HepG2 (cell line): ENCODE data around the gene TTC23L. TPM values are rescaled to one million over a fixed set of nuclear protein-coding genes. Genes with fewer than 3 reads are reported as not detected.

Experiments used
- CCAR2 ChIP-seq: fragments of 200-400 bp; formaldehyde crosslinking; optimal IDR thresholded peaks from 2 replicates; pipeline ENCODE3; 2018; ENCODE audit warnings: low read depth, mild to moderate bottlenecking, low read length, moderate library complexity
- CREM ChIP-seq, 2 experiments: sonication (generic) in 1 of 2; formaldehyde crosslinking in 1 of 2; IDR thresholded peaks; 2 replicates each; pipeline versions ENCODE4 v1.4.0 to v1.6.1; 2016 to 2020; ENCODE audit warnings: antibody characterized with exemption in 1 of 2, mild to moderate bottlenecking in 1 of 2, missing genetic modification reagents in 1 of 2
- DMAP1 ChIP-seq: IDR thresholded peaks from 2 replicates; pipeline ENCODE4 v1.6.1; 2016
- HCFC1 ChIP-seq: fragments of 150-350 bp; IDR thresholded peaks from 2 replicates; pipeline ENCODE4 v1.6.1; 2014; ENCODE audit warnings: low read depth, low read length
- HNRNPUL1 ChIP-seq: fragments of 200-400 bp; formaldehyde crosslinking; IDR thresholded peaks from 2 replicates; pipeline ENCODE4 v1.6.1; 2017; ENCODE audit warnings: low read depth, mild to moderate bottlenecking, low read length, moderate library complexity
- ISL2 ChIP-seq: sonication (generic); formaldehyde crosslinking; IDR thresholded peaks from 2 replicates; pipeline ENCODE4 v1.5.0; 2020; ENCODE audit warnings: missing genetic modification reagents
- KLF6 ChIP-seq: IDR thresholded peaks from 2 replicates; pipeline ENCODE4 v1.8.0; 2016; ENCODE audit warnings: missing biosample characterization, missing genetic modification reagents
- NAIF1 ChIP-seq: sonication (generic); formaldehyde crosslinking; IDR thresholded peaks from 2 replicates; pipeline ENCODE4 v1.5.0; 2020; ENCODE audit warnings: mild to moderate bottlenecking, missing genetic modification reagents, borderline replicate concordance
- RFX5 ChIP-seq: IDR thresholded peaks from 2 replicates; pipeline ENCODE4 v1.6.1; 2011; ENCODE audit warnings: low read depth, low read length, improper control_type of control experiment
- SMARCE1 ChIP-seq: fragments of 450-650 bp; IDR thresholded peaks from 2 replicates; pipeline ENCODE4 v1.6.1; 2017; ENCODE audit warnings: borderline replicate concordance
- ZBTB3 ChIP-seq: sonication (generic); formaldehyde crosslinking; IDR thresholded peaks from 2 replicates; pipeline ENCODE4 v1.4.0; 2020; ENCODE audit warnings: low read depth, mild to moderate bottlenecking, moderate library complexity, missing genetic modification reagents, borderline replicate concordance
- ZKSCAN8 ChIP-seq: IDR thresholded peaks from 2 replicates; pipeline ENCODE4 v1.6.1; 2016; ENCODE audit warnings: borderline replicate concordance, missing genetic modification reagents, missing compliant biosample characterization
- ZNF282 ChIP-seq: fragments of 450-650 bp; IDR thresholded peaks from 2 replicates; pipeline ENCODE4 v1.6.1; 2018; ENCODE audit not compliant: partially characterized antibody
- ZNF652 ChIP-seq: IDR thresholded peaks from 2 replicates; pipeline ENCODE4 v1.6.1; 2016; ENCODE audit warnings: low read depth, borderline replicate concordance
- ZNF670 ChIP-seq: sonication (generic); formaldehyde crosslinking; IDR thresholded peaks from 2 replicates; pipeline ENCODE4 v1.8.0; 2022; ENCODE audit warnings: mild to moderate bottlenecking, missing genetic modification reagents, borderline replicate concordance
- polyA plus RNA-seq, 8 experiments: library from polyadenylated mRNA; depleted of rRNA in 3 of 8; stranded (reverse) in 7 of 8; unstranded in 1 of 8; fragments of >200 nt; fragmentation: Illumina TruSeq in 4 of 8; extraction: Trizol in 4 of 8; gene quantifications; 2 replicates each; pipeline versions ENCODE4 v1.2.1 to v1.2.3, GENCODE V29; 2011 to 2016; ENCODE audit warnings: low read depth in 4 of 8, missing spikeins in 1 of 8, mixed read lengths in 1 of 8; ENCODE audit not compliant: insufficient read depth in 1 of 8
- total RNA-seq, 5 experiments: library from RNA; depleted of rRNA; stranded (reverse); fragments of >200 nt; fragmentation: Illumina TruSeq; extraction: Trizol; gene quantifications; 2 replicates each; pipeline ENCODE4 v1.2.3, GENCODE V29; 2016; ENCODE audit warnings: low read depth in 1 of 5
- TF ChIP-seq, protein P1 (sequence below): sonication (generic); formaldehyde crosslinking; IDR thresholded peaks from 2 replicates; pipeline ENCODE4 v1.4.0; 2020; ENCODE audit warnings: missing genetic modification reagents
- TF ChIP-seq, protein P2 (sequence below): conservative IDR thresholded peaks from 2 replicates; pipeline ENCODE4 v1.6.1; 2018; ENCODE audit warnings: missing genetic modification reagents
- TF ChIP-seq, protein P3 (sequence below): sonication (generic); formaldehyde crosslinking; IDR thresholded peaks from 2 replicates; pipeline ENCODE4 v1.5.0; 2020; ENCODE audit warnings: mild to moderate bottlenecking, low read depth, missing genetic modification reagents, borderline replicate concordance
- TF ChIP-seq, protein P4 (sequence below): sonication (generic); formaldehyde crosslinking; IDR thresholded peaks from 2 replicates; pipeline ENCODE4 v1.8.1; 2023; ENCODE audit warnings: mild to moderate bottlenecking, inconsistent platforms, moderate library complexity, missing genetic modification reagents, borderline replicate concordance
- TF ChIP-seq, protein P5 (sequence below): sonication (generic); formaldehyde crosslinking; IDR thresholded peaks from 2 replicates; pipeline ENCODE4 v1.4.0; 2020; ENCODE audit warnings: missing genetic modification reagents
- TF ChIP-seq, protein P6 (sequence below): sonication (generic); formaldehyde crosslinking; IDR thresholded peaks from 2 replicates; pipeline ENCODE4 v1.5.0; 2020; ENCODE audit warnings: missing genetic modification reagents
- TF ChIP-seq, protein P7 (sequence below): sonication (generic); formaldehyde crosslinking; IDR thresholded peaks from 2 replicates; pipeline ENCODE4 v1.5.0; 2020; ENCODE audit warnings: missing genetic modification reagents
- TF ChIP-seq, protein P8 (sequence below): sonication (generic); formaldehyde crosslinking; IDR thresholded peaks from 2 replicates; pipeline ENCODE4 v1.5.1; 2020; ENCODE audit warnings: missing genetic modification reagents, mild to moderate bottlenecking, borderline replicate concordance

Gene TTC23L
- total and polyA plus RNA-seq, 2 of the 13 experiments (the other 11 are each of a cell fraction or from before 2014, with no cell fraction given) = 0.37 to 1.4 TPM

DNA sequence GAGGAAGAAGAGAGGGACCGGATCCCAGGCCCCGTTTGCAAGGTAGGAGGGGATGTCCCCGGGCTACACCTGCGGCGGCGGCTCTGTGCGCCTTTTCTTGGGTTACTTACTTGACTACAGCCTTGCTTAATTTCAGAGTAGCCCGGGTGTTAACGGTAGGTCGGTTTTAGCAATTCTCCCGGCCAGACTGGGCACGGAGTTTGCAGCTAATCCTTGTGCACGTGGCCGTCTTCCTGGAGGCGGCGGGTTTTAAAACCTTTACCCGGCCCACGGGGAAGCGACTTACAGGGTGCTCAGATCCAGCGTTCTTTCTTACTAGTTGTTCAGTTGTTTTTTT is 76.9 kb downstream of the TTC23L start (continued):
- TF ChIP-seq CCAR2 (no peak), ISL2 (CRISPR knock-in tag) (no peak), ZNF652 (no peak), ZKSCAN8 (CRISPR knock-in tag) (no peak), DMAP1 (CRISPR knock-in tag) (peak; percentile 19; the same call in 1 of the 2 replicates), HNRNPUL1 (no peak), ZNF282 (no peak), NAIF1 (no peak), RFX5 (no peak), KLF6 (0 out of 2 replicates have a peak, but pooled peaks have one; percentile 2), SMARCE1 (no peak), HCFC1 (no peak), CREM (IDR thresholded peaks at IDR 0.05) (no peak), CREM (CRISPR knock-in tag; IDR thresholded peaks at IDR 0.05) (no peak), ZBTB3 (CRISPR knock-in tag) (peak; percentile 52; the same call in 1 of the 2 replicates), ZNF670 (CRISPR knock-in tag) (0 out of 2 replicates have a peak, but pooled peaks have one; percentile 34)
- TF ChIP-seq, protein P1, sequence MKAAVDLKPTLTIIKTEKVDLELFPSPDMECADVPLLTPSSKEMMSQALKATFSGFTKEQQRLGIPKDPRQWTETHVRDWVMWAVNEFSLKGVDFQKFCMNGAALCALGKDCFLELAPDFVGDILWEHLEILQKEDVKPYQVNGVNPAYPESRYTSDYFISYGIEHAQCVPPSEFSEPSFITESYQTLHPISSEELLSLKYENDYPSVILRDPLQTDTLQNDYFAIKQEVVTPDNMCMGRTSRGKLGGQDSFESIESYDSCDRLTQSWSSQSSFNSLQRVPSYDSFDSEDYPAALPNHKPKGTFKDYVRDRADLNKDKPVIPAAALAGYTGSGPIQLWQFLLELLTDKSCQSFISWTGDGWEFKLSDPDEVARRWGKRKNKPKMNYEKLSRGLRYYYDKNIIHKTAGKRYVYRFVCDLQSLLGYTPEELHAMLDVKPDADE (CRISPR knock-in tag) = no peak
- TF ChIP-seq, protein P2, sequence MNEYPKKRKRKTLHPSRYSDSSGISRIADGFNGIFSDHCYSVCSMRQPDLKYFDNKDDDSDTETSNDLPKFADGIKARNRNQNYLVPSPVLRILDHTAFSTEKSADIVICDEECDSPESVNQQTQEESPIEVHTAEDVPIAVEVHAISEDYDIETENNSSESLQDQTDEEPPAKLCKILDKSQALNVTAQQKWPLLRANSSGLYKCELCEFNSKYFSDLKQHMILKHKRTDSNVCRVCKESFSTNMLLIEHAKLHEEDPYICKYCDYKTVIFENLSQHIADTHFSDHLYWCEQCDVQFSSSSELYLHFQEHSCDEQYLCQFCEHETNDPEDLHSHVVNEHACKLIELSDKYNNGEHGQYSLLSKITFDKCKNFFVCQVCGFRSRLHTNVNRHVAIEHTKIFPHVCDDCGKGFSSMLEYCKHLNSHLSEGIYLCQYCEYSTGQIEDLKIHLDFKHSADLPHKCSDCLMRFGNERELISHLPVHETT = no peak
- TF ChIP-seq, protein P3, sequence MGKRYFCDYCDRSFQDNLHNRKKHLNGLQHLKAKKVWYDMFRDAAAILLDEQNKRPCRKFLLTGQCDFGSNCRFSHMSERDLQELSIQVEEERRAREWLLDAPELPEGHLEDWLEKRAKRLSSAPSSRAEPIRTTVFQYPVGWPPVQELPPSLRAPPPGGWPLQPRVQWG = no peak
- TF ChIP-seq, protein P4, sequence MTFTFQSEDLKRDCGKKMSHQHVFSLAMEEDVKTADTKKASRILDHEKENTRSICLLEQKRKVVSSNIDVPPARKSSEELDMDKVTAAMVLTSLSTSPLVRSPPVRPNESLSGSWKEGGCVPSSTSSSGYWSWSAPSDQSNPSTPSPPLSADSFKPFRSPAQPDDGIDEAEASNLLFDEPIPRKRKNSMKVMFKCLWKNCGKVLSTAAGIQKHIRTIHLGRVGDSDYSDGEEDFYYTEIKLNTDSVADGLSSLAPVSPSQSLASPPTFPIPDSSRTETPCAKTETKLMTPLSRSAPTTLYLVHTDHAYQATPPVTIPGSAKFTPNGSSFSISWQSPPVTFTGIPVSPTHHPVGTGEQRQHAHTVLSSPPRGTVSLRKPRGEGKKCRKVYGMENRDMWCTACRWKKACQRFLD (CRISPR knock-in tag) = no peak
- TF ChIP-seq, protein P5, sequence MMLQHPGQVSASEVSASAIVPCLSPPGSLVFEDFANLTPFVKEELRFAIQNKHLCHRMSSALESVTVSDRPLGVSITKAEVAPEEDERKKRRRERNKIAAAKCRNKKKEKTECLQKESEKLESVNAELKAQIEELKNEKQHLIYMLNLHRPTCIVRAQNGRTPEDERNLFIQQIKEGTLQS (CRISPR knock-in tag) = no peak
- TF ChIP-seq, protein P6, sequence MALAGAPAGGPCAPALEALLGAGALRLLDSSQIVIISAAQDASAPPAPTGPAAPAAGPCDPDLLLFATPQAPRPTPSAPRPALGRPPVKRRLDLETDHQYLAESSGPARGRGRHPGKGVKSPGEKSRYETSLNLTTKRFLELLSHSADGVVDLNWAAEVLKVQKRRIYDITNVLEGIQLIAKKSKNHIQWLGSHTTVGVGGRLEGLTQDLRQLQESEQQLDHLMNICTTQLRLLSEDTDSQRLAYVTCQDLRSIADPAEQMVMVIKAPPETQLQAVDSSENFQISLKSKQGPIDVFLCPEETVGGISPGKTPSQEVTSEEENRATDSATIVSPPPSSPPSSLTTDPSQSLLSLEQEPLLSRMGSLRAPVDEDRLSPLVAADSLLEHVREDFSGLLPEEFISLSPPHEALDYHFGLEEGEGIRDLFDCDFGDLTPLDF (CRISPR knock-in tag) = no peak
- TF ChIP-seq, protein P7, sequence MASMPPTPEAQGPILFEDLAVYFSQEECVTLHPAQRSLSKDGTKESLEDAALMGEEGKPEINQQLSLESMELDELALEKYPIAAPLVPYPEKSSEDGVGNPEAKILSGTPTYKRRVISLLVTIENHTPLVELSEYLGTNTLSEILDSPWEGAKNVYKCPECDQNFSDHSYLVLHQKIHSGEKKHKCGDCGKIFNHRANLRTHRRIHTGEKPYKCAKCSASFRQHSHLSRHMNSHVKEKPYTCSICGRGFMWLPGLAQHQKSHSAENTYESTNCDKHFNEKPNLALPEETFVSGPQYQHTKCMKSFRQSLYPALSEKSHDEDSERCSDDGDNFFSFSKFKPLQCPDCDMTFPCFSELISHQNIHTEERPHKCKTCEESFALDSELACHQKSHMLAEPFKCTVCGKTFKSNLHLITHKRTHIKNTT (CRISPR knock-in tag) = no peak
- TF ChIP-seq, protein P8, sequence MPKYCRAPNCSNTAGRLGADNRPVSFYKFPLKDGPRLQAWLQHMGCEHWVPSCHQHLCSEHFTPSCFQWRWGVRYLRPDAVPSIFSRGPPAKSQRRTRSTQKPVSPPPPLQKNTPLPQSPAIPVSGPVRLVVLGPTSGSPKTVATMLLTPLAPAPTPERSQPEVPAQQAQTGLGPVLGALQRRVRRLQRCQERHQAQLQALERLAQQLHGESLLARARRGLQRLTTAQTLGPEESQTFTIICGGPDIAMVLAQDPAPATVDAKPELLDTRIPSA = 0 out of 2 replicates have a peak, but pooled peaks have one; percentile 77
